HepG2 (cell line): ENCODE measurements around the gene CABP2. TPM values are rescaled to one million over a fixed set of nuclear protein-coding genes. Genes with fewer than 3 reads are reported as not detected.
A peak's percentile ranks its signal among the peaks of the same experiment; 100 is the strongest.

Experiments
- MAFF ChIP-seq: IDR thresholded peaks from 2 replicates; pipeline ENCODE4 v1.6.1; 2011; ENCODE audit warnings: low read depth, low read length, improper control_type of control experiment
- NFAT5 ChIP-seq: sonication (generic); formaldehyde crosslinking; IDR thresholded peaks from 2 replicates; pipeline ENCODE4 v1.4.0; 2020; ENCODE audit warnings: missing genetic modification reagents
- NKX3-1 ChIP-seq: sonication (generic); formaldehyde crosslinking; IDR thresholded peaks from 2 replicates; pipeline ENCODE4 v1.5.0; 2020; ENCODE audit warnings: missing genetic modification reagents
- SNAPC4 ChIP-seq: sonication (generic); formaldehyde crosslinking; IDR thresholded peaks from 2 replicates; pipeline ENCODE4 v1.4.0; 2020; ENCODE audit warnings: mild to moderate bottlenecking, missing genetic modification reagents
- SP1 ChIP-seq, 2 experiments: fragments of 450-650 bp in 1 of 2; sonication (generic) in 1 of 2; formaldehyde crosslinking in 1 of 2; IDR thresholded peaks; 2 replicates each; pipeline versions ENCODE4 v1.4.0 to v1.6.1; 2016 to 2020; ENCODE audit warnings: missing genetic modification reagents in 1 of 2
- SPEN ChIP-seq: sonication (generic); formaldehyde crosslinking; IDR thresholded peaks from 2 replicates; pipeline ENCODE4 v1.5.1; 2020; ENCODE audit warnings: low read depth, mild to moderate bottlenecking, missing genetic modification reagents
- SSRP1 ChIP-seq: IDR thresholded peaks from 2 replicates; pipeline ENCODE4 v1.6.1; 2016; ENCODE audit warnings: control low read depth
- ZBTB21 ChIP-seq: sonication (generic); formaldehyde crosslinking; IDR thresholded peaks from 2 replicates; pipeline ENCODE4 v1.4.0; 2020; ENCODE audit warnings: missing genetic modification reagents
- ZFP62 ChIP-seq: sonication (generic); formaldehyde crosslinking; IDR thresholded peaks from 2 replicates; pipeline ENCODE4 v1.4.0; 2020; ENCODE audit warnings: missing genetic modification reagents
- ZNF30 ChIP-seq: sonication (generic); formaldehyde crosslinking; IDR thresholded peaks from 2 replicates; pipeline ENCODE4 v1.5.0; 2020; ENCODE audit warnings: mild to moderate bottlenecking, missing genetic modification reagents
- polyA plus RNA-seq, 8 experiments: library from polyadenylated mRNA; depleted of rRNA in 3 of 8; stranded (reverse) in 7 of 8; unstranded in 1 of 8; fragments of >200 nt; fragmentation: Illumina TruSeq in 4 of 8; extraction: Trizol in 4 of 8; gene quantifications; 2 replicates each; pipeline versions ENCODE4 v1.2.1 to v1.2.3, GENCODE V29; 2011 to 2016; ENCODE audit warnings: low read depth in 4 of 8, missing spikeins in 1 of 8, mixed read lengths in 1 of 8; ENCODE audit not compliant: insufficient read depth in 1 of 8
- total RNA-seq, 5 experiments: library from RNA; depleted of rRNA; stranded (reverse); fragments of >200 nt; fragmentation: Illumina TruSeq; extraction: Trizol; gene quantifications; 2 replicates each; pipeline ENCODE4 v1.2.3, GENCODE V29; 2016; ENCODE audit warnings: low read depth in 1 of 5
- TF ChIP-seq, protein P1 (sequence below): sonication (generic); formaldehyde crosslinking; IDR thresholded peaks from 2 replicates; pipeline ENCODE4 v1.5.1; 2020; ENCODE audit warnings: mild to moderate bottlenecking, missing genetic modification reagents, moderate library complexity
- TF ChIP-seq, protein P2 (sequence below): sonication (generic); formaldehyde crosslinking; IDR thresholded peaks from 2 replicates; pipeline ENCODE4 v1.8.0; 2023; ENCODE audit warnings: mild to moderate bottlenecking, missing genetic modification reagents

CABP2 gene
- total and polyA plus RNA-seq, 2 of the 13 experiments (the other 11 are each of a cell fraction or from before 2014, with no cell fraction given): not detected

DNA sequence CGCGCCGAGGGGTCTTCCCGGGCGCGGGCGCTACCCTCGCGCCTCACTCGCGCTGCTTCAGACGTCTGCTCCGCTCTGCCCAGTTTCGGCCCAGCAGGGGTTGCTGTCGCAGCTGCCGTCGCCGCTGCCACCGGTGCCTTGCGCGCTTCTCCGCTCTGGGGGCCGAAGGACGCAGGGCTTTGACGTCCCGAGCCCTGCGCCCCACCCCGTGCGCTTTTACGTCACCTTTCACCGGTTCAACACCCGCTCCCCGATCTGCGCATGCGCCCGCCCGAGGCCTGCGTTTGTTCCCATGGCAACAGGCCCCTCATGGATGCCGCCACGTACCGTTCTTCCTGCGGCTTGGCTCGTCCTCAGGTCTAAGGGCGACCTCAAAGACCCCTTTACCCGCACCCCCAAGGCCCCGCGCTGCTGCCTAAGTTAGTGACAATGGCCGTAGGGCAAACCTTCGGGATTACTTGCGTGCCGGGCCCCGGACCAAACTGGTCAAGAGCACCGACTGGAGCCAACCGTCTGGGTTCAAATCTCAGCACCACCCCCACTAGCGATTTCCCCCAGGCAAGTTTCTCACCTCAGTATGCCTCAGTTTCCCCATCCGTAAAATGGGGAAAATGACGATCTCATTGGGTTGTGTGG, 14.6 kb downstream of the CABP2 start (continued):
- TF ChIP-seq MAFF (no peak), NFAT5 (peak; percentile 83), NKX3-1 (no peak), ZNF30 (CRISPR knock-in tag) (no peak), SSRP1 (CRISPR knock-in tag) (no peak), ZFP62 (CRISPR knock-in tag) (no peak), SNAPC4 (no peak), SP1 (IDR thresholded peaks at IDR 0.05) (no peak), SP1 (CRISPR knock-in tag; IDR thresholded peaks at IDR 0.05) (peak; percentile 61), SPEN (CRISPR knock-in tag) (peak; percentile 66), ZBTB21 (peak; percentile 90)
- TF ChIP-seq, protein P1, sequence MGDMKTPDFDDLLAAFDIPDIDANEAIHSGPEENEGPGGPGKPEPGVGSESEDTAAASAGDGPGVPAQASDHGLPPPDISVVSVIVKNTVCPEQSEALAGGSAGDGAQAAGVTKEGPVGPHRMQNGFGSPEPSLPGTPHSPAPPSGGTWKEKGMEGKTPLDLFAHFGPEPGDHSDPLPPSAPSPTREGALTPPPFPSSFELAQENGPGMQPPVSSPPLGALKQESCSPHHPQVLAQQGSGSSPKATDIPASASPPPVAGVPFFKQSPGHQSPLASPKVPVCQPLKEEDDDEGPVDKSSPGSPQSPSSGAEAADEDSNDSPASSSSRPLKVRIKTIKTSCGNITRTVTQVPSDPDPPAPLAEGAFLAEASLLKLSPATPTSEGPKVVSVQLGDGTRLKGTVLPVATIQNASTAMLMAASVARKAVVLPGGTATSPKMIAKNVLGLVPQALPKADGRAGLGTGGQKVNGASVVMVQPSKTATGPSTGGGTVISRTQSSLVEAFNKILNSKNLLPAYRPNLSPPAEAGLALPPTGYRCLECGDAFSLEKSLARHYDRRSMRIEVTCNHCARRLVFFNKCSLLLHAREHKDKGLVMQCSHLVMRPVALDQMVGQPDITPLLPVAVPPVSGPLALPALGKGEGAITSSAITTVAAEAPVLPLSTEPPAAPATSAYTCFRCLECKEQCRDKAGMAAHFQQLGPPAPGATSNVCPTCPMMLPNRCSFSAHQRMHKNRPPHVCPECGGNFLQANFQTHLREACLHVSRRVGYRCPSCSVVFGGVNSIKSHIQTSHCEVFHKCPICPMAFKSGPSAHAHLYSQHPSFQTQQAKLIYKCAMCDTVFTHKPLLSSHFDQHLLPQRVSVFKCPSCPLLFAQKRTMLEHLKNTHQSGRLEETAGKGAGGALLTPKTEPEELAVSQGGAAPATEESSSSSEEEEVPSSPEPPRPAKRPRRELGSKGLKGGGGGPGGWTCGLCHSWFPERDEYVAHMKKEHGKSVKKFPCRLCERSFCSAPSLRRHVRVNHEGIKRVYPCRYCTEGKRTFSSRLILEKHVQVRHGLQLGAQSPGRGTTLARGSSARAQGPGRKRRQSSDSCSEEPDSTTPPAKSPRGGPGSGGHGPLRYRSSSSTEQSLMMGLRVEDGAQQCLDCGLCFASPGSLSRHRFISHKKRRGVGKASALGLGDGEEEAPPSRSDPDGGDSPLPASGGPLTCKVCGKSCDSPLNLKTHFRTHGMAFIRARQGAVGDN (CRISPR knock-in tag): peak; percentile 66
- TF ChIP-seq, protein P2, sequence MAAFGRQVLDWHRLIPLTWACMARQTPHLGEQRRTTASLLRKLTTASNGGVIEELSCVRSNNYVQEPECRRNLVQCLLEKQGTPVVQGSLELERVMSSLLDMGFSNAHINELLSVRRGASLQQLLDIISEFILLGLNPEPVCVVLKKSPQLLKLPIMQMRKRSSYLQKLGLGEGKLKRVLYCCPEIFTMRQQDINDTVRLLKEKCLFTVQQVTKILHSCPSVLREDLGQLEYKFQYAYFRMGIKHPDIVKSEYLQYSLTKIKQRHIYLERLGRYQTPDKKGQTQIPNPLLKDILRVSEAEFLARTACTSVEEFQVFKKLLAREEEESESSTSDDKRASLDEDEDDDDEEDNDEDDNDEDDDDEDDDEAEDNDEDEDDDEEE (CRISPR knock-in tag): no peak
